ENCODE data around the gene ARHGEF28. TPM values are rescaled to one million over a fixed set of nuclear protein-coding genes. Genes with fewer than 3 reads are reported as not detected.

The ARHGEF28 gene
- total RNA-seq, 1 experiment from 2014 or later: 0.57 TPM

GRCh38 chr5:73955271-73955846 is 329.4 kb downstream of the ARHGEF28 start:
- H3K14ac ChIP-seq (ENCODE audit: insufficient read depth, low read length): no peak overlapping the region
- Mint-ChIP-seq H3K9me3 (no peaks in the 10 kb centered on the region), H3K36me3 (ENCODE audit: insufficient read depth in 1 of 3, low read depth in 3 of 3) (no peaks in the 10 kb centered on the region), H3K27me3 (ENCODE audit: low read depth) (no peaks in the 10 kb centered on the region), H3K27ac (peak overlapping the region in 1 of 3 experiments; percentile 62; a peak in 1 of 7 replicates), H3K4me3 (no peak overlapping the region), H3K4me1 (peaks cover 0 to 3% of the 10 kb centered on the region in 2 experiments; a peak in 2 of 4 replicates)
- H4K8ac ChIP-seq (replicated peaks; ENCODE audit: insufficient read length, low read depth, low read length): no peak overlapping the region
- H2BK12ac ChIP-seq (ENCODE audit: insufficient read length, low read depth, low read length): no peak overlapping the region
- H3K27me3 ChIP-seq (ENCODE audit: insufficient read depth, low read length): no peaks in the 10 kb centered on the region
- no peak for DNase-seq
- no peak overlapping the region for H3K18ac ChIP-seq (ENCODE audit: insufficient read length, low read depth, low read length)
- no peaks in the 10 kb centered on the region for H4K20me1 ChIP-seq (ENCODE audit: control insufficient read depth, insufficient read depth, insufficient read length)
- H3K27ac ChIP-seq (ENCODE audit: insufficient read length, low read depth, low read length): no peak overlapping the region
- no peak overlapping the region for H3K4ac ChIP-seq (ENCODE audit: low read depth, low read length)
- H3T11ph ChIP-seq (ENCODE audit: low read length): no peak overlapping the region
- no peaks in the 10 kb centered on the region for H3K79me1 ChIP-seq (ENCODE audit: insufficient read depth, low read depth, low read length, poor library complexity, severe bottlenecking)
- no peak overlapping the region for H2BK15ac ChIP-seq (ENCODE audit: low read depth, low read length)
- H3K23me2 ChIP-seq (ENCODE audit: insufficient read length, low read depth, low read length, poor library complexity, severe bottlenecking): no peaks in the 10 kb centered on the region
- H2AFZ ChIP-seq (ENCODE audit: low read length): no peak overlapping the region
- H3K4me1 ChIP-seq (ENCODE audit: insufficient read depth, low read length): no peaks in the 10 kb centered on the region
- H2BK5ac ChIP-seq (ENCODE audit: insufficient read length, low read length): no peak overlapping the region
- WGBS (ENCODE audit: extremely low coverage, insufficient read length, low lambda C conversion rate): no CpG with 5 or more reads among the region's 5 CpGs
- no peak overlapping the region for H3K56ac ChIP-seq (ENCODE audit: insufficient read length, low read depth, low read length)
- H2AK5ac ChIP-seq (ENCODE audit: insufficient read length, low read length): no peak overlapping the region
- H3K9ac ChIP-seq (ENCODE audit: extremely low read depth, insufficient read length, low read length): no peak overlapping the region
- H3K9me3 ChIP-seq (ENCODE audit: control insufficient read depth, low read depth, low read length): no peaks in the 10 kb centered on the region
- no peak overlapping the region for H2BK20ac ChIP-seq (ENCODE audit: low read depth, low read length, poor library complexity, severe bottlenecking)
- no peak overlapping the region for H4K5ac ChIP-seq (ENCODE audit: insufficient read length, low read depth, low read length)
- H2BK120ac ChIP-seq (ENCODE audit: low read depth, low read length, poor library complexity, severe bottlenecking): no peak overlapping the region
- H3K23ac ChIP-seq (ENCODE audit: insufficient read length, low read depth, low read length): no peak overlapping the region
- TF ChIP-seq CTCF (conservative IDR thresholded peaks at IDR 0.05): no peak
- H3K4me2 ChIP-seq (ENCODE audit: insufficient read depth, insufficient read length, low read length): no peak overlapping the region
- no peaks in the 10 kb centered on the region for H3K79me2 ChIP-seq (ENCODE audit: insufficient read depth, low read length)
- no peak overlapping the region for H4K91ac ChIP-seq (ENCODE audit: insufficient read length, low read depth, low read length)
